ENCODE data around the gene NCAPH2. TPM values are rescaled to one million over a fixed set of nuclear protein-coding genes. Genes with fewer than 3 reads are reported as not detected.

Gene NCAPH2
- total and polyA plus RNA-seq, 2 of the 13 experiments (the other 11 are each of a cell fraction or from before 2014, with no cell fraction given), result 28.1 to 64.4 TPM

GRCh38 chr22:50481440-50482106, 26.5 kb upstream of the NCAPH2 start, which contains the start of gene ADM2 (continued):
- TF ChIP-seq ZBTB10 (CRISPR knock-in tag; IDR thresholded peaks at IDR 0.05; ENCODE audit: borderline replicate concordance) (no peak), GRHL1 (CRISPR knock-in tag; conservative IDR thresholded peaks at IDR 0.05) (no peak), E2F1 (CRISPR knock-in tag; IDR thresholded peaks at IDR 0.05) (no peak), PTBP1 (IDR thresholded peaks at IDR 0.05; ENCODE audit: low read depth, low read length, poor library complexity, severe bottlenecking) (no peak), ZNF572 (CRISPR knock-in tag; IDR thresholded peaks at IDR 0.05) (no peak), NRL (CRISPR knock-in tag; IDR thresholded peaks at IDR 0.05; ENCODE audit: borderline replicate concordance) (peak; percentile 12; the same call in 1 of the 2 replicates), HNF4G (IDR thresholded peaks at IDR 0.05; ENCODE audit: borderline replicate concordance, low read depth, low read length) (no peak), HNF4G (CRISPR knock-in tag; IDR thresholded peaks at IDR 0.05; ENCODE audit: borderline replicate concordance, low read depth) (no peak), SIN3A (IDR thresholded peaks at IDR 0.05; ENCODE audit: borderline replicate concordance, low read depth, low read length) (peak; percentile 32; the same call in 1 of the 2 replicates), MAZ (IDR thresholded peaks at IDR 0.05; ENCODE audit: borderline replicate concordance, low read depth, low read length) (no peak), MAZ (CRISPR knock-in tag; IDR thresholded peaks at IDR 0.05; ENCODE audit: low read depth) (peak; percentile 63), CEBPB (IDR thresholded peaks at IDR 0.05; ENCODE audit: borderline replicate concordance, low read depth, low read length) (peak; percentile 34; the same call in 1 of the 2 replicates), ZSCAN29 (CRISPR knock-in tag; conservative IDR thresholded peaks at IDR 0.05) (no peak), THAP7 (CRISPR knock-in tag; IDR thresholded peaks at IDR 0.05) (0 out of 2 replicates have a peak, but pooled peaks have one; percentile 10), HOXA9 (CRISPR knock-in tag; IDR thresholded peaks at IDR 0.05; ENCODE audit: borderline replicate concordance) (no peak), POLR2A (IDR thresholded peaks at IDR 0.05; ENCODE audit: insufficient read depth in 1 of 2, low read depth in 2 of 2, low read length in 2 of 2) (peak in 1 of 2 experiments; percentile 59; a peak in 2 of 4 replicates), LCORL (IDR thresholded peaks at IDR 0.05) (no peak), LCORL (CRISPR knock-in tag; IDR thresholded peaks at IDR 0.05) (0 out of 2 replicates have a peak, but pooled peaks have one; percentile 37)
- TF ChIP-seq, protein P1, sequence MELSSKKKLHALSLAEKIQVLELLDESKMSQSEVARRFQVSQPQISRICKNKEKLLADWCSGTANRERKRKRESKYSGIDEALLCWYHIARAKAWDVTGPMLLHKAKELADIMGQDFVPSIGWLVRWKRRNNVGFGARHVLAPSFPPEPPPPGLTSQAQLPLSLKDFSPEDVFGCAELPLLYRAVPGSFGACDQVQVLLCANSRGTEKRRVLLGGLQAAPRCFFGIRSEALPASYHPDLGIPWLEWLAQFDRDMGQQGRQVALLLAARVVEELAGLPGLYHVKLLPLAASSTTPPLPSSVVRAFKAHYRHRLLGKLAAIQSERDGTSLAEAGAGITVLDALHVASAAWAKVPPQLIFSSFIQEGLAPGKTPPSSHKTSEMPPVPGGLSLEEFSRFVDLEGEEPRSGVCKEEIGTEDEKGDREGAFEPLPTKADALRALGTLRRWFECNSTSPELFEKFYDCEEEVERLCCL (CRISPR knock-in tag; IDR thresholded peaks at IDR 0.05; ENCODE audit: borderline replicate concordance), result no peak
- TF ChIP-seq, protein P2, sequence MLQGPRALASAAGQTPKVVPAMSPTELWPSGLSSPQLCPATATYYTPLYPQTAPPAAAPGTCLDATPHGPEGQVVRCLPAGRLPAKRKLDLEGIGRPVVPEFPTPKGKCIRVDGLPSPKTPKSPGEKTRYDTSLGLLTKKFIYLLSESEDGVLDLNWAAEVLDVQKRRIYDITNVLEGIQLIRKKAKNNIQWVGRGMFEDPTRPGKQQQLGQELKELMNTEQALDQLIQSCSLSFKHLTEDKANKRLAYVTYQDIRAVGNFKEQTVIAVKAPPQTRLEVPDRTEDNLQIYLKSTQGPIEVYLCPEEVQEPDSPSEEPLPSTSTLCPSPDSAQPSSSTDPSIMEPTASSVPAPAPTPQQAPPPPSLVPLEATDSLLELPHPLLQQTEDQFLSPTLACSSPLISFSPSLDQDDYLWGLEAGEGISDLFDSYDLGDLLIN (CRISPR knock-in tag; IDR thresholded peaks at IDR 0.05; ENCODE audit: borderline replicate concordance), result no peak

Measured in HepG2 (cell line).